ENCODE results near the gene ACAP1.
"Not testable (repeated sequence)": the region's sequence is repeated elsewhere in the genome, so short reads cannot be mapped to it uniquely, and the experiment has no call there.

Gene ACAP1

DNA sequence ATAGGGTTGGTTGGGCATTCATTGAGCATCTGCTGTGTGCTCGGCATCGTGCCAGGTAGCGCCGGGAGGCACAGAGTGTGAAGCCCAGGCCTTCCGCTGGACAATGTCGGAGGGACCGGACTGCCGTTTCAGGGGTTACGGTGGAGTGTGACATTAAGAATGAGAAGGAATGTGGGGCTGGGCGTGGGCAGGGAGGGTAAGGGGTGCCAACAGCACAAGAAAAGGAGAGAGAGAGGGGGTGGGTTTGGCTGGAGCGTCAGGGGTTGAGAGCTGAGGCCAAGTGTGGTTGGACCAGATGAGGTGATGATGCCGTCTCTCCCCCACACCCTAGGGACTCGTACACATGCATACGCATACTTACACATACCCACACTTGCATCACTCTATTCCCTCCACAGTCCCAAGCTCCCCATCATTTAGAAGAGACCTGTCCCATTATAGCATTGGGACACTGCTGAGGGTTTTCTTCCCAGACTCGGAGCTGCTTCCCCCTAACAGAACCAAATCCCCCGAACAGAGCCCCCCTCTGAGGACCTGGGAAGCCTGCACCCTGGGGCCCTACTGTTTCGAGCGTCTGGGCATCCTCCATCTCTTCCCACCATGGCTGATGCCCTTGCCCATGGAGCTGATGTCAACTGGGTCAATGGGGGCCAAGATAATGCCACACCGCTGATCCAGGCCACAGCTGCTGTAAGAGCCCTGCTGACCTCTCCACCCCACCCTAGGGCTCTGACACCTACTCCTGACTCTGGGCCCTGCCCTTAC lies 12.3 kb downstream of the ACAP1 start:
- Mint-ChIP-seq H3K4me1 (peaks cover 32 to 65% of the 10 kb centered on the region in 2 donors), H3K9me3 (no peaks in the 10 kb centered on the region), H3K27me3 (no peaks in the 10 kb centered on the region), H3K4me3 (no peak overlapping the region), H3K36me3 (peaks cover 36 to 52% of the 10 kb centered on the region in 2 donors), H3K27ac (peak overlapping the region; percentile 91)
- DNase-seq (no peak), ATAC-seq (replicated peaks) (no peak)

DNA sequence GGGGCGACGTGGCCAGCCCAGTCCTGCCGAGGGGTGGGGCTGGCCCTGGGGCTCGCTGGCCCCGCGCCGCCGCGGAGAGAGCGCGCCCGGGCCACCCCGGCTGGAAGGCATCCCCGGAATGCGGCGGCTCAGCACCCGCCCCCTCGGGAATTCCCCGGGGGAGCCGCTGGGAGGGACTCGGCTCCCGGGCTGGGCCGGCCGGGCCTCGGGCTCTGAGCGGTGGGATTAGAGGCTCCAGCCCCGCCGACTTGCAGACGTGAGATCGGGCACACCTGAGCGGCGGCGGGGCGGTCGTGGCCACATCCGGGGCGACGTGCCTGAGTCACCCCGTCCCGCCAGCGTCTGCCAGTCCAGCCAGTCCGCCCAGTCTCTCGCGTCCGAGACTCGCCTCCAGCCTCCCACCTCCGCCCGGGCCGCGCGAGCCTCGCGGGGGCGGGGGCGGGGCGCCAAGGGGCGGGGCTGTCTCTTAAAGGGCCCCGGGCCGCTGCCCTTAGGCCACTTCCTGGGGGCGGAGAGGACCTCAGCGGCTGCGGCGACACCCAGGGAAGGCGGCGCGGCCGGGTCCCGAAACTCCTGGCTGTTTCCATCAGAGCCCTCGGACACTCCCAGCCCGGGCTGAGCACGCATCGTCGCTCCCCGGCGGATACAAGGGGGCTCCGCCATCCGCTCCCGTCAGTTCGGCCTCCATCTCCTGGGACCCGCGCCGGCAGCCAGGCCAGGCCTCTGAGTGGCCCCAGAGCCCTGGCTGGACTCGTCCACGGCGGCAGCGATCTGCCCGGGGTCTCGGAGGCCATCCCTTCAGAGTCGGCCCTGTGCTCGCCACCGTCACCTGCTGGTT lies 15.6 kb downstream of the ACAP1 start, which contains the start of gene KCTD11:
Gene KCTD11 (plus strand): TSS at position 498 of the 838 bp plus-strand sequence.
- Mint-ChIP-seq H3K9me3 (no peaks in the 10 kb centered on the region), H3K4me1 (peaks cover 44 to 78% of the 10 kb centered on the region in 2 donors), H3K4me3 (peak within 1 kb of the TSS; percentile 91 to 95), H3K27ac (peak within 1 kb of the TSS; percentile 88), H3K27me3 (no peaks in the 10 kb centered on the region), H3K36me3 (peaks cover 28 to 40% of the 10 kb centered on the region in 2 donors)
- ATAC-seq (replicated peaks) (peak; percentile 71 to 76), DNase-seq (peak; percentile 81)

DNA sequence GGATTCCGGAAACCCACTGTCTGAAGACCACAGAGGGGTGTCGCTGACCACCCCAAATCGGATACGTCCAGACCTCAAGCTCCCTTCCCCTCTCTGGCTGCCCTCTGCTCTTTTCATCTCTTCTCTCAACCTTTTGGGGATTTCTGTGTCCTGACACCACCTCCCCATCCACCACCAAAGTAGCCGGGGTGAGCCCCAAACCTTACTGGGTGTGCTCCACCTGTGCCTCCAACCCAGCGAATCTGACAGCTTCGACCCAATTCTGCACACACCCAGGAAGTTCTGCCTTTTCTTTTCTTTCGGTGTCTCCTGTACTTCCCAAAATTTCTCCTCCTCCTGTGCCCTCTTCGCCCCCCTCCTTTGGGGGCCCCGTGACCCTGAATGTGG lies 16.2 kb downstream of the ACAP1 start:
- Mint-ChIP-seq H3K27ac (peak overlapping the region; percentile 88), H3K4me1 (peaks cover 40 to 73% of the 10 kb centered on the region in 2 donors), H3K36me3 (peaks cover 24 to 35% of the 10 kb centered on the region in 2 donors)

DNA sequence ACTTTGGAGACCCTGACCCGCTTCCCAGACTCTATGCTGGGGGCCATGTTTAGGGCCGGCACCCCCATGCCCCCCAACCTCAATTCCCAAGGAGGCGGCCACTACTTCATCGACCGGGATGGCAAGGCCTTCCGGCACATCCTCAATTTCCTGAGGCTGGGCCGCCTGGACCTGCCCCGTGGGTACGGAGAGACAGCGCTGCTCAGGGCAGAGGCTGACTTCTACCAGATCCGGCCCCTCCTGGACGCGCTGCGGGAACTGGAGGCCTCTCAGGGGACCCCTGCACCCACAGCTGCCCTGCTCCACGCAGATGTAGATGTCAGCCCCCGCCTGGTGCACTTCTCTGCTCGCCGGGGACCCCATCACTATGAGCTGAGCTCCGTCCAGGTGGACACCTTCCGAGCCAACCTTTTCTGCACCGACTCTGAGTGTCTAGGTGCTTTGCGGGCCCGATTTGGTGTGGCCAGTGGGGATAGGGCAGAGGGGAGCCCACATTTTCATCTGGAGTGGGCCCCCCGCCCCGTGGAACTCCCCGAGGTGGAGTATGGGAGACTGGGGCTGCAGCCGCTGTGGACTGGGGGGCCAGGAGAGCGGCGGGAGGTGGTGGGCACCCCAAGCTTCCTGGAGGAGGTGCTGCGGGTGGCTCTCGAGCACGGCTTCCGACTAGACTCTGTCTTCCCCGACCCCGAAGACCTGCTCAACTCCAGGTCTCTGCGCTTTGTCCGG lies 16.7 kb downstream of the ACAP1 start:
- no peaks in the 10 kb centered on the region for H3K27me3 Mint-ChIP-seq
- H3K4me1 Mint-ChIP-seq, result peaks cover 40 to 68% of the 10 kb centered on the region in 2 donors

More for the DNA sequence above, 16.2 kb downstream of the ACAP1 start:
- Mint-ChIP-seq H3K27me3 (no peaks in the 10 kb centered on the region), H3K9me3 (no peaks in the 10 kb centered on the region), H3K4me3 (peak overlapping the region; percentile 91 to 95)
- no peak for DNase-seq
- peak; percentile 1 for ATAC-seq (replicated peaks)

DNA sequence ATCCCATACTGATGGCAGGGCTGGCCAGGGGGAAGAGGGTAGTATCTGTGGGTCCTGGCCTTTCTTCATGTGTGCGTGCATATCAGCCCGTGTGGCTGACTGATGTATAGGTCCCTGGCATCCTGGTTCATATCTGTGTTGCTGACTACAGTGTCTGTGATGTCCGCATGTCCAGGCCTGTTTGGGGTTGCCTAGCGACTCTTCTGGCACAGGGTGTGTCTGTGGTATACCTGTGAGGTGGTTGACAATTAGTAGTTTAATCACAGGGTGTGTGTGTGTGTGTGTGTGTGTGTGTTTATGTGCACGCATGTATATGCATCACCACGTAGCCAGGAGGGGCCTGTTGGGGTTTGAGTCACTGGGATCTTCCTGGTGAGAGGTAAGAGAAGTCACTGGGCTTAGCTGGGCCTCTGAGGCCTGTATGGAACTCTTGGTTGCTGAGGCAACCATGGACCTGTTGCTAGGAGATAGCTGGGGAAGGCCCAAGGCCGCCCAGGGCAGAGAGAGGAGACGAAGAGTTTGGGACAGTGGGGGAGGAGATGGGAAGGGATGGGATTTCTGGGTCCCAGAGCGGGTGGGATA lies 18.0 kb downstream of the ACAP1 start:
- no peak overlapping the region for H3K4me3 Mint-ChIP-seq
- no peaks in the 10 kb centered on the region for H3K9me3 Mint-ChIP-seq
- DNase-seq, result no peak
- peak overlapping the region; percentile 70 for H3K27ac Mint-ChIP-seq
- H3K36me3 Mint-ChIP-seq, result peaks cover 8 to 18% of the 10 kb centered on the region in 2 donors
- H3K4me1 Mint-ChIP-seq, result peaks cover 35 to 56% of the 10 kb centered on the region in 2 donors
- no peak for ATAC-seq (replicated peaks)
- H3K27me3 Mint-ChIP-seq, result no peaks in the 10 kb centered on the region

More for the DNA sequence above, 16.7 kb downstream of the ACAP1 start:
- ATAC-seq (replicated peaks) (no peak), DNase-seq (no peak)
- Mint-ChIP-seq H3K27ac (peak overlapping the region; percentile 88), H3K36me3 (peaks cover 19 to 29% of the 10 kb centered on the region in 2 donors), H3K4me3 (peak overlapping the region; percentile 91 to 95), H3K9me3 (no peaks in the 10 kb centered on the region)

DNA sequence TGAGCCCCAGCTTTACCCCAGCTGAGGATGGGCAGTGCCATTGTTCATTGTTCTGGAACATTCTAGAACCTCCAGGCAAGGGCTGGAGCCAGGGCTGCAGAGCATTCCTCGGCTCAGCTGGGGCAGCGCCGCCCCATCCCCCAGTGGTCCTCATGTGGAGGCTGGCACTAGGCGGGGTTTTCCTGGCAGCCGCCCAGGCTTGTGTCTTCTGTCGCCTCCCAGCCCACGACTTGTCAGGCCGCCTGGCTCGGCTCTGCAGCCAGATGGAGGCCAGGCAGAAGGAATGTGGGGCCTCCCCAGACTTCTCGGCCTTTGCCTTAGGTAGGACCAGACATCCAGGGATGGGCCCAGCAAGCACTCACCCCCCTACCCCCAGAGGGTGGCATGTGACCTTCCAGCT lies 18.7 kb downstream of the ACAP1 start, which contains the start of gene TMEM95:
Gene TMEM95 (plus strand): TSS at position 104 of the 400 bp plus-strand sequence. CDS start 49 bp downstream, at position 153.
- H3K9me3 Mint-ChIP-seq, result no peaks in the 10 kb centered on the region
- H3K4me1 Mint-ChIP-seq, result peaks cover 31 to 50% of the 10 kb centered on the region in 2 donors
- peaks cover 8 to 13% of the 10 kb centered on the region in 2 donors for H3K36me3 Mint-ChIP-seq
- DNase-seq, result no peak
- no peak for ATAC-seq (replicated peaks)
- peak within 1 kb of the TSS; percentile 70 for H3K27ac Mint-ChIP-seq
- no peak within 1 kb of the TSS for H3K4me3 Mint-ChIP-seq
- no peaks in the 10 kb centered on the region for H3K27me3 Mint-ChIP-seq

DNA sequence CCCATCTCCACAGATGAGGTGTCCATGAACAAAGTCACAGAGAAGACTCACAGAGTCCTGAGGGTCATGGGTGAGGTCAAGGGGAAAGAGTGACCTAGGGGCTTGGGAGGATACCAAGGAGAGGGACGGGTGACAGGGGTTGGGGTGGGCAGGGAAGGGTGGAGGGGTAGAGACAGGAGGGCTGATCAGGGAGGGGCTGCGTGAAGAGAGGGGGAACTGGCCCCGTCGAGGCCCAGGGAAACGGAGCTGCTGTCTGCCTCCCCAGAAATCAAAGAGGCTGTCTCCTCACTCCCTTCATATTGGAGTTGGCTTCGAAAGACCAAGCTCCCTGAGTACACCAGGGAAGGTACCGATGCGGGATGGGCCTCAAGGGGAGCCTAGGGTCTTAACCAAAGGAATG lies 19.2 kb downstream of the ACAP1 start:
- Mint-ChIP-seq H3K36me3 (peaks cover 8 to 10% of the 10 kb centered on the region in 2 donors), H3K27me3 (no peaks in the 10 kb centered on the region), H3K27ac (peak overlapping the region; percentile 47), H3K9me3 (no peaks in the 10 kb centered on the region), H3K4me1 (peaks cover 28 to 46% of the 10 kb centered on the region in 2 donors), H3K4me3 (no peak overlapping the region)
- ATAC-seq (replicated peaks) (no peak), DNase-seq (no peak)

DNA sequence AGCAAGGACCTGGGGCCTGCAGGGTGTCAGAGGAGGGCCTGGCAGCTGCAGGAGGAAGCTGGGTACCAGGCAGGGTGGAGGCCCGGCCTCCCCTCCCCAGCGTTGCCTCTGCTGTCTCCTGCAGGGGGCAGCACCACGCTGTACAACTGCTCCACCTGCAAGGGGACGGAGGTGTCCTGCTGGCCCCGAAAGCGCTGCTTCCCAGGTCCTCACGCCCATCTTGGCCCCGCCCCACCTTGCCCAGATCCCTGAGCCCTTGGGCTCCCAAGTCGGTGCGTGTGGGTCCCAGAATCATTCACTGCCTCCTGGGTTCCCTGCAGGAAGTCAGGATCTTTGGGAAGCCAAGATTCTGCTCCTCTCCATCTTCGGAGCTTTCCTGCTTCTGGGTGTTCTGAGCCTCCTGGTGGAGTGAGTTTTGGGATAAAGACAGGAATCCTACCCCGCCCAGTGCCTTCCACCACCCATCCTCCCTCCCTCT lies 19.8 kb downstream of the ACAP1 start:
- Mint-ChIP-seq H3K27me3 (no peaks in the 10 kb centered on the region), H3K9me3 (no peaks in the 10 kb centered on the region), H3K4me1 (peaks cover 28 to 41% of the 10 kb centered on the region in 2 donors), H3K4me3 (no peak overlapping the region), H3K27ac (peak overlapping the region; percentile 14), H3K36me3 (peaks cover 6 to 9% of the 10 kb centered on the region in 2 donors)
- ATAC-seq (replicated peaks) (peak; percentile 74 to 76), DNase-seq (peak; percentile 83)

DNA sequence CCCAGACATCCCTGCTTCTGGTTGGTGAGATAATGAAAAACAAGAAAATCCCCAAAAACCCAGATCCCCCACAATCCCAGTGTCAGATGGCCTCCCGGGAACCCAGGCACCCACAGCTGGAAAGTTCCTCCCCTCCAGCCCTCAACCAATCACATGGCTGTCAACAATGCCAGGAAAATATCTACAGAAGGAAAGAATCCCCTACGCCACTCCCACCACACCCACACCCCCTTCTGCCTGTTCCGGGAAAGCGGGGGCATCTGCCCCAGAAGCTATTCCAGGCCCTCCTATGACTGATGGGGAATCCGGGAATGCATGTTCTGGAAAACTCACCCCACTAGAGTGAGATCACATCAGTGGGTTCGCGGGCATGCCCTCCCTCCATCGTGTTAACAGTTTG lies 20.4 kb downstream of the ACAP1 start:
- Mint-ChIP-seq H3K4me1 (peaks cover 25 to 36% of the 10 kb centered on the region in 2 donors), H3K9me3 (no peaks in the 10 kb centered on the region), H3K4me3 (peak overlapping the region in 1 of 2 donors; percentile 14), H3K27ac (no peak overlapping the region), H3K27me3 (peaks cover 3 to 6% of the 10 kb centered on the region in 2 donors), H3K36me3 (peaks cover 2 to 6% of the 10 kb centered on the region in 2 donors)
- ATAC-seq (replicated peaks) (no peak), DNase-seq (no peak)

DNA sequence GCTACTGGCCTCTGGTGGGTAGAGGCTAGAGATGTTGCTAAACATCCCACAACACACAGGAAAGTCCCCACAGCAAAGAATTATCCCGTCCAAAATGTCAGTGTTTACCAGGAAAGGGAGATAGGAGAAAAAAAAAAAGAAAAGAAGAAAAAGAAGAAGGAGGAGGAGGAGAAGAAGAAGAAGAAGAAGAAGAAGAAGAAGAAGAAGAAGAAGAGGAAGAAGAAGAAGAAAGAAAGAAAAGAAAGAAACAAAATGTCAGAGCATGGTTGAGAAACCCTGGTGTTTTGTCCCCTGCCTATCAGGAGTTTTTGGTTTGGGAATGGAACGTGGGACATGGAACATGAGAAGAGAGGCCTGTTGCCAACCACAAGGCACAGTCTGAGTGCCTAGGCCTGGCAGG lies 21.1 kb downstream of the ACAP1 start:
- no peak overlapping the region for H3K27ac Mint-ChIP-seq
- H3K36me3 Mint-ChIP-seq, result peaks cover 2 to 5% of the 10 kb centered on the region in 2 donors
- H3K4me1 Mint-ChIP-seq, result peaks cover 24 to 33% of the 10 kb centered on the region in 2 donors
- no peak overlapping the region for H3K4me3 Mint-ChIP-seq
- H3K27me3 Mint-ChIP-seq, result peaks cover 7 to 10% of the 10 kb centered on the region in 2 donors
- H3K9me3 Mint-ChIP-seq, result no peaks in the 10 kb centered on the region
- DNase-seq (no peak), ATAC-seq (replicated peaks) (no peak)

DNA sequence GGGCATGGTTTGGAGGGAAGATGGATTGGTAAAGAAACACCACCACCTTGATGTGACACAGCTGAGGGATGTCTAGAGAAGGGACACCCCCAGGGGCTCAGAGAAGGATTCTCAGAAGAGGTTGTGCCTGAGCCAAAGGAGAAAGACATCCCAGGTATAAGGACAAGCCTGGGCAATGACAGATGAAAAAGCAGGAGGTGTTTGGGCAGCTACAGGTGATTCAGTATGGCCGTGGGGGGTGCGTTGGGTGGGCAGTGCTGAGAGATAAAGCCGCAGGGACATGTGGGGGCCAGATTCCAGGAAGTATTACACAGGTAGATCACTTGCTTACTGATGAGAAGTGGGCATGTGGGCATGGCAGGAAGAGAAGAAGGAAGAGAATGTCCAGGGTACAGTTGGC lies 25.6 kb downstream of the ACAP1 start:
- Mint-ChIP-seq H3K9me3 (no peaks in the 10 kb centered on the region), H3K4me3 (no peak overlapping the region), H3K27me3 (peaks cover 7 to 10% of the 10 kb centered on the region in 2 donors), H3K36me3 (no peaks in the 10 kb centered on the region), H3K27ac (no peak overlapping the region), H3K4me1 (no peaks in the 10 kb centered on the region)
- ATAC-seq (replicated peaks) (no peak), DNase-seq (no peak)

DNA sequence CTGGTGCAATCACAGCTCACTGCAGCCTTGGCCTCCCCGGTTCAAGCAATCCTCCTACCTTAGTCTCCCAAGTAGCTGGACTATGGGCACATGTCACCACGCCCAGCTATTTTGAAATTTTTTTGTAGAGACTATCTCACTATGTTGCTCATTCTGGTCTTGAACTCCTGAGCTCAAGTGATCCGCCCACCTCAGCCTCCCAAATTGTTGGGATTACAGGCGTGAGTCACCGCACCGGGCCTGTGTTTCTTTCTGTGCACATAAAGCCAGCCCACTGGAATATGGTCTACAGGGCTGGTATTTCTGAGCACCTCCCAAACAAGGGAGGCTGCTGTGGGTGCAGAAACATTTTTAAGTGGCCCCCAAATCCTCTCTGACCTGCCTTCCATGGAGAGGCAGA lies 27.0 kb downstream of the ACAP1 start:
- H3K36me3 Mint-ChIP-seq, result no peaks in the 10 kb centered on the region
- no peak for DNase-seq
- H3K27me3 Mint-ChIP-seq, result peaks cover 7 to 10% of the 10 kb centered on the region in 2 donors
- H3K27ac Mint-ChIP-seq, result no peak overlapping the region
- no peak overlapping the region for H3K4me3 Mint-ChIP-seq
- H3K9me3 Mint-ChIP-seq, result no peaks in the 10 kb centered on the region
- ATAC-seq (replicated peaks), result no peak
- peaks cover 0 to 4% of the 10 kb centered on the region in 2 donors for H3K4me1 Mint-ChIP-seq

DNA sequence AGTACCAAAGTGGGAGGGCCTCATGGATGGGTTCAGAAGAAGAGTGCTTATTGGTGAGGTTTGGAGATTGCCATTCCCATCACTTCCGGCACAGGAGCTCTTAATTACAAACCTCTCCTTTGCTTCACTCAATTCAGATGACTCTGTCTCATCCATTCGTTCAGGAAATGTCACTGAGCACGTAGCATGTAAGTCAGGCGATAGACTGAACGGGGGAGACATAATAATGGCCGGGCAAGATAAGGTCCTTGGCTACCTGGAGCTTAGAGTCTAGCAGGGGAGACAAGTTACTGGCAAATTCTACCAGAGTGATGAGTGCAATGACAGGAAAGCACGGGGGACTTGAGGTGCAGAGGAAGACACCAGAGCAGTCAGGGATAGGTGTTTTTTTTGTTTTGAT lies 29.6 kb downstream of the ACAP1 start:
- not testable (repeated sequence) for ATAC-seq (replicated peaks); H3K27ac Mint-ChIP-seq

More for the DNA sequence above, 29.6 kb downstream of the ACAP1 start:
- not testable (repeated sequence) for H3K4me1 Mint-ChIP-seq, DNase-seq, H3K4me3 Mint-ChIP-seq, H3K36me3 Mint-ChIP-seq, H3K9me3 Mint-ChIP-seq
- H3K27me3 Mint-ChIP-seq, result peaks cover 7 to 20% of the 10 kb centered on the region in 2 donors
